Rectal smooth muscle tissue (tissue), 1 donor: ENCODE results near the gene LEKR1.
"Not testable (repeated sequence)": the region's sequence is repeated elsewhere in the genome, so short reads cannot be mapped to it uniquely, and the experiment has no call there.

Experiments used
- H3K27ac ChIP-seq: one replicate; pipeline ENCODE4 v1.7.0; 2013; ENCODE audit warnings: low read depth, low read length, inconsistent platforms
- H3K27me3 ChIP-seq: one replicate; pipeline ENCODE4 v1.7.0; 2013; ENCODE audit warnings: low read length; ENCODE audit not compliant: control insufficient read depth, insufficient read depth
- H3K36me3 ChIP-seq: one replicate; pipeline ENCODE4 v1.7.0; 2013; ENCODE audit warnings: low read length; ENCODE audit not compliant: control insufficient read depth, insufficient read depth
- H3K4me1 ChIP-seq: one replicate; pipeline ENCODE4 v1.7.0; 2013; ENCODE audit warnings: low read length; ENCODE audit not compliant: control insufficient read depth, insufficient read depth
- H3K4me3 ChIP-seq: one replicate; pipeline ENCODE4 v1.7.0; 2013; ENCODE audit warnings: low read length
- H3K9ac ChIP-seq: one replicate; pipeline ENCODE4 v1.7.0; 2013; ENCODE audit warnings: low read length

LEKR1 gene

GRCh38 chr3:156938724-156939123 lies 112.6 kb downstream of the LEKR1 start:
- Histone ChIP-seq H3K36me3 (no peaks in the 10 kb centered on the region), H3K9ac (no peak overlapping the region), H3K4me3 (no peak overlapping the region), H3K27ac (no peak overlapping the region), H3K4me1 (no peaks in the 10 kb centered on the region), H3K27me3 (no peaks in the 10 kb centered on the region)

GRCh38 chr3:156939315-156939714 lies 113.2 kb downstream of the LEKR1 start:
- Histone ChIP-seq H3K4me3 (no peak overlapping the region), H3K4me1 (no peaks in the 10 kb centered on the region), H3K27me3 (no peaks in the 10 kb centered on the region), H3K36me3 (no peaks in the 10 kb centered on the region), H3K27ac (no peak overlapping the region), H3K9ac (no peak overlapping the region)

GRCh38 chr3:156941311-156941710 lies 115.2 kb downstream of the LEKR1 start:
- H3K27ac ChIP-seq, result no peak overlapping the region
- H3K4me3 ChIP-seq, result no peak overlapping the region
- H3K9ac ChIP-seq, result no peak overlapping the region
- no peaks in the 10 kb centered on the region for H3K4me1 ChIP-seq
- no peaks in the 10 kb centered on the region for H3K36me3 ChIP-seq
- H3K27me3 ChIP-seq, result no peaks in the 10 kb centered on the region

- H3K27ac ChIP-seq, result no peak overlapping the region
- no peaks in the 10 kb centered on the region for H3K36me3 ChIP-seq
- H3K9ac ChIP-seq, result no peak overlapping the region
- H3K4me1 ChIP-seq, result no peaks in the 10 kb centered on the region
- H3K4me3 ChIP-seq, result no peak overlapping the region
- no peaks in the 10 kb centered on the region for H3K27me3 ChIP-seq
Observed at GRCh38 chr3:156948402-156949210, 122.5 kb downstream of the LEKR1 start.

GRCh38 chr3:156952011-156952410 lies 125.9 kb downstream of the LEKR1 start:
- H3K27ac ChIP-seq, result no peak overlapping the region
- H3K4me1 ChIP-seq, result no peaks in the 10 kb centered on the region
- H3K27me3 ChIP-seq, result no peaks in the 10 kb centered on the region
- H3K4me3 ChIP-seq, result no peak overlapping the region
- no peak overlapping the region for H3K9ac ChIP-seq
- H3K36me3 ChIP-seq, result no peaks in the 10 kb centered on the region

- Histone ChIP-seq H3K4me3 (no peak overlapping the region), H3K9ac (no peak overlapping the region), H3K27me3 (no peaks in the 10 kb centered on the region), H3K27ac (no peak overlapping the region), H3K4me1 (no peaks in the 10 kb centered on the region), H3K36me3 (no peaks in the 10 kb centered on the region)
Observed at GRCh38 chr3:156957715-156958114, 131.6 kb downstream of the LEKR1 start.

GRCh38 chr3:156963096-156963495 lies 136.9 kb downstream of the LEKR1 start:
- H3K27ac ChIP-seq, result no peak overlapping the region
- no peak overlapping the region for H3K4me3 ChIP-seq
- no peak overlapping the region for H3K9ac ChIP-seq
- no peaks in the 10 kb centered on the region for H3K36me3 ChIP-seq
- H3K27me3 ChIP-seq, result no peaks in the 10 kb centered on the region
- no peaks in the 10 kb centered on the region for H3K4me1 ChIP-seq

GRCh38 chr3:156964577-156964976 lies 138.4 kb downstream of the LEKR1 start:
- Histone ChIP-seq H3K4me3 (no peak overlapping the region), H3K9ac (no peak overlapping the region), H3K36me3 (no peaks in the 10 kb centered on the region), H3K4me1 (no peaks in the 10 kb centered on the region), H3K27ac (no peak overlapping the region), H3K27me3 (no peaks in the 10 kb centered on the region)

GRCh38 chr3:156966349-156966748 lies 140.2 kb downstream of the LEKR1 start:
- not testable (repeated sequence) for H3K4me1 ChIP-seq, H3K27ac ChIP-seq

GRCh38 chr3:156973954-156974353 lies 147.8 kb downstream of the LEKR1 start:
- H3K4me1 ChIP-seq, result no peaks in the 10 kb centered on the region
- H3K4me3 ChIP-seq, result no peak overlapping the region
- H3K9ac ChIP-seq, result no peak overlapping the region
- no peak overlapping the region for H3K27ac ChIP-seq
- no peaks in the 10 kb centered on the region for H3K36me3 ChIP-seq
- H3K27me3 ChIP-seq, result no peaks in the 10 kb centered on the region

More at GRCh38 chr3:156966349-156966748, 140.2 kb downstream of the LEKR1 start:
- not testable (repeated sequence) for H3K36me3 ChIP-seq, H3K4me3 ChIP-seq, H3K9ac ChIP-seq, H3K27me3 ChIP-seq

GRCh38 chr3:156974931-156975330 lies 148.8 kb downstream of the LEKR1 start:
- Histone ChIP-seq H3K27me3 (no peaks in the 10 kb centered on the region), H3K4me1 (no peaks in the 10 kb centered on the region), H3K36me3 (no peaks in the 10 kb centered on the region), H3K27ac (no peak overlapping the region), H3K9ac (no peak overlapping the region), H3K4me3 (no peak overlapping the region)

- H3K27me3 ChIP-seq, result no peaks in the 10 kb centered on the region
- H3K4me3 ChIP-seq, result no peak overlapping the region
- no peak overlapping the region for H3K27ac ChIP-seq
- no peak overlapping the region for H3K9ac ChIP-seq
- no peaks in the 10 kb centered on the region for H3K36me3 ChIP-seq
- H3K4me1 ChIP-seq, result no peaks in the 10 kb centered on the region
Observed at GRCh38 chr3:156975721-156976120, 149.6 kb downstream of the LEKR1 start.

- no peak overlapping the region for H3K27ac ChIP-seq
- H3K36me3 ChIP-seq, result no peaks in the 10 kb centered on the region
- H3K27me3 ChIP-seq, result no peaks in the 10 kb centered on the region
- no peaks in the 10 kb centered on the region for H3K4me1 ChIP-seq
- no peak overlapping the region for H3K4me3 ChIP-seq
- H3K9ac ChIP-seq, result no peak overlapping the region
Observed at GRCh38 chr3:156976933-156977332, 150.8 kb downstream of the LEKR1 start.
